GM18498 (cell line): ENCODE measurements around the gene CDK15.
A peak's percentile ranks its signal among the peaks of the same experiment; 100 is the strongest.
"Not testable (repeated sequence)": the region's sequence is repeated elsewhere in the genome, so short reads cannot be mapped to it uniquely, and the experiment has no call there.

Experiments
- ATAC-seq: cut with Tn5 transposase; IDR thresholded peaks from one replicate; pipeline ENCODE4 v1.9.1; 2021; ENCODE audit warnings: mild to moderate bottlenecking, moderate library complexity; ENCODE audit not compliant: unreplicated experiment

Gene CDK15

DNA sequence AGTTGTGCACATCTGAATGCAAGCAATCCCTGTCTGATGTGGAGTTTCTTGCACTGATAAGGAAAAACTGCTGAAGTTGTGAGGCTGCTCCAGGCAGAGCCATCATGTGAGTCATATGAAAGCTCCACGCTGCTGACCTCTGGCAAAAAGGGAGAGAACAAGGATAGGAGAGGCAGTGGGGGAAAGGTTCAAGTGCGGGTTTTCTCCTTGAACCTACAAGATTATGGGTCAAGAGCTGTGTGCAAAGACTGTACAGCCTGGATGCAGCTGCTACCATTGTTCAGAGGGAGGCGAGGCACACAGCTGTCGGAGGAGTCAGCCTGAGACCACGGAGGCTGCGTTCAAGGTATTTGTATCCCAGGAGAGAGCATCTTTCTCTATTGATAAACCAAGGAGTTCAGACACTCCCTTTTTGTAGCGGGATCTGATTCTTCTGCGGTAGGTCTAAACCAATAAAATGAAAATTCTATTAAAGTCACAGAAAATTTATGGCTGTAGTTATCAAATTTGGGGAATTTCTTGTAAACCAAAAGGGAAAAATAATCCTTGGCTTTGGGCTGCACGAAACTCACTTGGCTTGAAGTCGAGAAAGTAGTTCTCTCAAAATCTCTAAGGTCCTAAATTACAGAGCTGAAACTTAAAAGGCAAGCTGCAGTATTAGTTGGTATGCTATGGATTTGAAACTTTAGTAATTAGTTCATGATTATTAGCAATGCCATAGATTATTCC is at the start of gene CDK15:
Gene CDK15 (plus strand): TSS at position 96 of the 729 bp plus-strand sequence. CDS start 128 bp downstream, at position 224.
- ATAC-seq: no peak

DNA sequence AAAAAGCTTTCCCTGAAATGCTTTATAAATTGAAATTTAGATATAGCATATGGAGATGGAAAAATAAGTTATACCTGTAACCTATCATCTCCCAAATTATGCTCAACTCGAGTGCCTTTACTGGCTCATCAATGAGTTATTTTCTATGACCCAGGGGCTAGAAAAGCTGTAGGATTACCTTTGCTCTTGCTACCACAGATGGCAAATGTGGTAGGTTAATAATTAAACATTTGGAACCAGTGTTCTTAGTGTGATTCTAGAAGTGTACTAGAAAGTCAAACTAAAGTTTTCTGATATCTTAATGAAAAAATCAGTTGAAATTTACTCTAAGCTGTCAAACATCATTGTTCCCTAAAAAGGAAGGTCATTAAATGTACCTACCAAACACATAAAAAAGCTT is 48.1 kb upstream of the CDK15 start:
- ATAC-seq: no peak

DNA sequence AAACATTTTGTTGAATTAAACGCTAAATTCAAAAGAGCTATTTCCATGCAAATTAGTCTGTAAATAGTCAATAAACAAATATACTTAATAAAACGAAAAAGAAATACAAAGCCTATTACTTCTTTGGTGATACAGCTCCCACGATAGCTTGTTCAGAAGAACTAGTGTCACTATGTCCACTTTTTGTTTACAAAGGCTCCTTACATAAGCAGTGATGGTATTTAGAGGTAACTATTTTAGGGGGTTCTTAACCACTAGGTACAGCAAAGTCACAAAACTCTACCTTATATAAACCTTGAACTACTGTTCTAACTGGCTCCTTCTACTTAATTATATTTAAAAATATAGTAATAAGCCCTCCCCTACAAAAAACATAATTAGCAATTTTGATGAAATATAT is 47.5 kb upstream of the CDK15 start:
- no peak for ATAC-seq

DNA sequence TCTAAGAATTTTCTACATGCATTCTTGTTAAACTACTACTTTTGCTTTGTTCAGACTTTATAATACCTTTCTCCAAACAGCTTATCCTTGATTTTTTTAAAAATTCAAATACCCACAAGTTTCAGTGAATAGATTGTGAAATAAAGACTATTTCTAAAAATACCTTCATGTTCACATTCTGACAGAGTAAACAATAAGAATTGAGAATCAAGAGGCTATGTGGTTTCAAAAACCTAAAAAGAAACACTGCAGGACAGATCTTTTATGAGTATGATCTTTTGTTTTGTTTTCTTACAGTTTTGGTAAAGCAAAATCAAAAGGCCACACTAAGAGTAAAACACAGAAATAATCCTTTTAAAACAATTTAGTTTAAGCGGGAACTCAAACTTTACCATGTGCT is 46.8 kb upstream of the CDK15 start:
- ATAC-seq: peak; percentile 57

DNA sequence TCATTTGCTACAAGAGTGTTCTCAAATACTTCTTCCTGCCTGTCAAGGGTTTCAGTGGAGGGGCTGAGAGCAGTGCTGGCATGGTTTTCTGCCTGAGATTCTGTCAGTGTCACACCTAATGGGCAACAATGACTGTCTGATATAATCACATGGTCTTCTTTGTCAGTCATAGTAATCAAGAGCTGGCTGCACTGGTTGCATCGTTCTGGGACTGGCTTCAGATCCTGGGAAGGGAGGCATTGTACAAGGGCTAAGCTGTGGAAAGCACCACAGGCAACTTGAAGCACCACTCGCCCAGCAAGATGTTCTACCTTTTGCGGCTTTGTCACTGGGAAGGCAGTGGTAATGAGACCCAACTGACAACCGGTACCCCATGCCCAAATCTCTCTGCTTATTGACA is 45.2 kb upstream of the CDK15 start:
- no peak for ATAC-seq

DNA sequence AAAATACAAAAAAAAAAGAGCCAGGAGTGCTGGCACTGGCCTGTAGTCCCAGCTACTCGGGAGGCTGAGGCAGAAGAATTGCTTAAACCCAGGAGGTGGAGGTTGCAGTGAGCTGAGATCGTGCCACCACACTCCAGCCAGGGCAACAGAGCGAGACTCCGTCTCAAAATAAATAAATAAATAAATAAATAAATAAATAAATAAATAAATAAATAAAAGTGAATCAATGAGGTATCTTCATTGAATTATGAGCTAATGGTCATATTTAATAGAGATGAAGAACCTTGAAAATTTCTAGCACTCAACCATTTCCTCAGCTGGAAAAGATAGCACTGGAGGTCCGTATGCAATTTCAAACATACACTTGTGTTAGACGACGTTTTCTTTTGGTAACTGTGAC is 41.9 kb upstream of the CDK15 start:
- ATAC-seq: not testable (repeated sequence)

DNA sequence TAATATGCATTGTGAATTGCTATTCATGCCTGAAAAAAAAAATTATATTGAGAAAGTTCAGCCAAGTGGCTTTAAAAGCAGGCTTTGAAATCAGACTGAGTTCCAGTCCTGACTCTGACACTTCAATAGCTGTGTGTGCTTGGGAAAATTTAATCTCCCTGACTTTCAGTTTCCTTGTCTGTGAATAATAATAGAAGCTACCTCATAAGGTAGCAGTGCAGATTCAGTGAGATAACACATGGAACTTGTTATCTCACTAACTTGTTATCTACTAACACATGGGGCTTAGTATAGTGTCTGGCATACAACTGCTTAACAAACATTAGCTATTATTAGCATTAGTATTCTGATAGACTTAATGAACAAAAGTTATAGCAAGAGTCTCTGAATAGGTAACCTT is 40.5 kb upstream of the CDK15 start:
- ATAC-seq: no peak

- ATAC-seq: no peak
These were observed 37.4 kb upstream of the CDK15 start for GRCh38 chr2:201768918-201769317.

- ATAC-seq: no peak
These were observed 36.5 kb upstream of the CDK15 start for GRCh38 chr2:201769666-201770373.

- ATAC-seq: no peak
These were observed 32.3 kb upstream of the CDK15 start for GRCh38 chr2:201773990-201774389.

GRCh38 chr2:201774546-201774945 is 31.8 kb upstream of the CDK15 start:
- no peak for ATAC-seq

DNA sequence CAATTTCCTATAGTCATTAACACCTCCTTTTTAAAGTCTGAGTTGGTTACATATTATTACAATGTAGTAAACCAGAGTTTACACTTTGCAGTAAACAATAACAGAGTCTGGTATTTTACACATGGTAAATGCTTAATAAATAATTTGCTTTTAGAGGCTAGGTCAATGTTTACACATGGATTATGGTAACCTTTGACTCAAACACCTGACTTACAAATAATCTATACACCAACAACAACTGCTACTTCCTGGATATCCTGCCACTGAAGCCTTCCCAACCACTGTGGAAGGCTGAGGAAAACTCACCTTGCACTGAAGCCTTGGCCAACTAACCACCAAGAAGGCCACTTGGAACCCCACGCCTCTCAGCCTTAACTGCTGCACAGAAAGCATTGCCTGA is 31.0 kb upstream of the CDK15 start:
- ATAC-seq: no peak

- ATAC-seq: no peak
These were observed 29.3 kb upstream of the CDK15 start for GRCh38 chr2:201777043-201777442.

GRCh38 chr2:201777869-201778268 is 28.5 kb upstream of the CDK15 start:
- ATAC-seq: no peak

DNA sequence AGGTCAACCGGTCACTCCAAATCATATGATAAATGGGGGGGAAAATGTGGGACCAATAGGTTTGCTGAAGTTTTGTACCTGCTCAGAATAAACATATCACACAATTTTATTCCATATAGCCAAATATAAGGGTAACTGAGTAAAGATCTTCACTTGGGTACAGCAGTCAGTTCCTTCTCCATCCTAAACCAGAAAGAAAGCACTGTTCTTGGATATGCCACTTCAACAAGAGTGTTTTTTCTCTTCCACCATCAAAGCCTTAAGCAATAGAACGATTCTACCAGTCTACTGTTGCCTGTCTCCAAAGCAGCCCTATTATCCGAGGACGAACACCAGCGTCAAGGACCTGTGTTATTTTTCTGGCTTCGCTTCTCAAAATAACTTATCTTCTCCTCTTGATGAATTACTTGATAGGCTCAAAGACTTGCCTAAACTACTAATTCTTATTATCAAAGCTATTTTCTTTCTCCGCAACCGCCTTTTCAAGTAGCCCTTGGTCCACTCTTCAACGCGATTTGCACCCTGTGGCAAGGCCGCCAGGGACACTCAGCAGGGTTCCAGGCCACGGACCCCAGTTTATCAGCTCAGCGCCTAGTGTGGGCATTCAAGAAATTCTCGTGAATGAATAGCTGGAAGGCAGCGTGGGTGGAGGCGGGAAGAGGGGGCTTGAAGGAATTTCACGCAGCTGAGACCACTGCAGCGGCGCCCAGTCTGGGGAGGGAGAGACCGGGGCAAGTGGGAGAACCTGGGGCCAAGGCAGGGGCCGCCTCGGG is 26.2 kb upstream of the CDK15 start:
- no peak for ATAC-seq

- peak; percentile 98 for ATAC-seq
These were observed 25.5 kb upstream of the CDK15 start, which contains the start of gene ALS2 for GRCh38 chr2:201780674-201781493. TSS of gene ALS2 (minus strand) at chr2:201780933. CDS start at chr2:201768885, 12,048 bp downstream.

DNA sequence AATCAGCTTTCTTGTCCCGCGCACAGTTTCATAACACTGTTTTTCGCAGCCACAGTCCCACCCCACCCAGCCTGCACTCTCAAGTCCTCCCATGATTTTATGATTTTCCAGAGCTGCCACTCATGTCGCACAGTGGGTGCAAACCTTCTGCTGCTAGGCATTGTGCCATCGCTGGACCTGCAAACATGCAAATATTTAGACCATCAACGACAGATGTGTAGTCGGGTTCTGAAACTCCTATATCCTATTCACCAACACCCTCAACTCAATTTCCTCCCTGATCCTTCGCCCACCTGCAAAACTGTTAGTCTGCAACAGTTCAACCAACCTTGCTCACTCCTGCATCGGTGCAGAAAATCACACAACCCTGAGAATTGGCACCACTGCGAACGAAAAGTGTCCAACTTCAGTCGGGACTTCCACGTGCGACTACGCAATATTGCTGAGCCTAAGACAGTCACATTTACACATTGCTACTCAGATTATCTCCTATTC is 24.7 kb upstream of the CDK15 start:
- no peak for ATAC-seq

GRCh38 chr2:201784563-201784962 is 21.8 kb upstream of the CDK15 start:
- no peak for ATAC-seq

- no peak for ATAC-seq
These were observed 21.2 kb upstream of the CDK15 start for GRCh38 chr2:201785135-201785534.

- ATAC-seq: no peak
These were observed 19.9 kb upstream of the CDK15 start for GRCh38 chr2:201786471-201786870.

- ATAC-seq: no peak
These were observed 18.0 kb upstream of the CDK15 start for GRCh38 chr2:201788371-201788770.
